Astrocyte (in vitro differentiated cells and primary cell): ENCODE results near the gene PRG3. TPM values are rescaled to one million over a fixed set of nuclear protein-coding genes. Genes with fewer than 3 reads are reported as not detected.

Experiments
- DNase-seq: peaks from one replicate; pipeline ENCODE4 v3.0.0-alpha.2; 2010; ENCODE audit warnings: low read depth
- FAIRE-seq: peaks from 2 replicates; lab custom pipeline; 2011; peaks lifted over from hg19 to GRCh38; lab: Jason Lieb, UNC
- H2AFZ ChIP-seq: 2 replicates; pipeline ENCODE4 v1.6.0; 2012; ENCODE audit warnings: low read depth, low read length, inconsistent platforms
- H3K27ac ChIP-seq: 2 replicates; pipeline ENCODE4 v1.5.1; 2011; ENCODE audit warnings: low read depth, low read length, inconsistent platforms
- H3K27me3 ChIP-seq: 2 replicates; pipeline ENCODE4 v1.6.0; 2011; ENCODE audit warnings: low read length, inconsistent platforms; ENCODE audit not compliant: insufficient read depth
- H3K36me3 ChIP-seq: 2 replicates; pipeline ENCODE4 v1.5.1; 2011; ENCODE audit warnings: low read length, inconsistent platforms; ENCODE audit not compliant: insufficient read depth
- H3K4me1 ChIP-seq: 2 replicates; pipeline ENCODE4 v1.5.1; 2011; ENCODE audit warnings: low read length, inconsistent platforms; ENCODE audit not compliant: insufficient read depth
- H3K4me2 ChIP-seq: 2 replicates; pipeline ENCODE4 v1.6.0; 2012; ENCODE audit warnings: low read length, inconsistent platforms
- H3K4me3 ChIP-seq: 2 replicates; pipeline ENCODE4 v1.5.1; 2011; ENCODE audit warnings: low read depth, mild to moderate bottlenecking, low read length, inconsistent platforms; ENCODE audit not compliant: insufficient read depth
- H3K79me2 ChIP-seq: 2 replicates; pipeline ENCODE4 v1.6.0; 2012; ENCODE audit warnings: mild to moderate bottlenecking, low read length, inconsistent platforms; ENCODE audit not compliant: insufficient read depth
- H3K9ac ChIP-seq: 2 replicates; pipeline ENCODE4 v1.6.0; 2012; ENCODE audit warnings: mild to moderate bottlenecking, low read length, inconsistent platforms
- H3K9me3 ChIP-seq: 2 replicates; pipeline ENCODE4 v1.5.1; 2012; ENCODE audit warnings: low read depth, mild to moderate bottlenecking, low read length, inconsistent platforms; ENCODE audit not compliant: insufficient read depth
- H4K20me1 ChIP-seq: 2 replicates; pipeline ENCODE4 v1.6.0; 2012; ENCODE audit warnings: low read length, inconsistent platforms; ENCODE audit not compliant: insufficient read depth
- H3K27ac Mint-ChIP-seq: one replicate; pipeline ENCODE4 v1.8.0; 2021; ENCODE audit warnings: mild to moderate bottlenecking, mixed read lengths; ENCODE audit not compliant: unreplicated experiment
- H3K27me3 Mint-ChIP-seq: one replicate; pipeline ENCODE4 v1.8.0; 2021; ENCODE audit warnings: low read depth, mixed read lengths; ENCODE audit not compliant: unreplicated experiment
- H3K36me3 Mint-ChIP-seq: one replicate; pipeline ENCODE4 v1.8.0; 2021; ENCODE audit warnings: low read depth, mixed read lengths; ENCODE audit not compliant: unreplicated experiment
- H3K4me1 Mint-ChIP-seq: one replicate; pipeline ENCODE4 v1.8.0; 2021; ENCODE audit warnings: low read depth, mixed read lengths; ENCODE audit not compliant: unreplicated experiment
- H3K4me3 Mint-ChIP-seq: one replicate; pipeline ENCODE4 v1.8.0; 2021; ENCODE audit warnings: mild to moderate bottlenecking, moderate library complexity, mixed read lengths; ENCODE audit not compliant: unreplicated experiment
- H3K9me3 Mint-ChIP-seq: one replicate; pipeline ENCODE4 v1.8.0; 2021; ENCODE audit warnings: mild to moderate bottlenecking, mixed read lengths; ENCODE audit not compliant: unreplicated experiment
- EZH2 ChIP-seq: IDR thresholded peaks from 2 replicates; pipeline ENCODE4 v1.6.1; 2012; ENCODE audit warnings: mild to moderate bottlenecking, low read length, inconsistent platforms; ENCODE audit not compliant: insufficient read depth
- total RNA-seq: library from RNA; stranded (reverse); gene quantifications from 2 replicates; pipeline ENCODE4 v1.2.1, GENCODE V29; 2021
- TF ChIP-seq, protein P1 (sequence below): IDR thresholded peaks from 2 replicates; pipeline ENCODE4 v1.5.1; 2011; ENCODE audit warnings: low read depth, mild to moderate bottlenecking, inconsistent platforms, low read length, moderate library complexity; ENCODE audit not compliant: insufficient read depth

The PRG3 gene
- total RNA-seq, 1 donor from 2014 or later, result not detected

DNA sequence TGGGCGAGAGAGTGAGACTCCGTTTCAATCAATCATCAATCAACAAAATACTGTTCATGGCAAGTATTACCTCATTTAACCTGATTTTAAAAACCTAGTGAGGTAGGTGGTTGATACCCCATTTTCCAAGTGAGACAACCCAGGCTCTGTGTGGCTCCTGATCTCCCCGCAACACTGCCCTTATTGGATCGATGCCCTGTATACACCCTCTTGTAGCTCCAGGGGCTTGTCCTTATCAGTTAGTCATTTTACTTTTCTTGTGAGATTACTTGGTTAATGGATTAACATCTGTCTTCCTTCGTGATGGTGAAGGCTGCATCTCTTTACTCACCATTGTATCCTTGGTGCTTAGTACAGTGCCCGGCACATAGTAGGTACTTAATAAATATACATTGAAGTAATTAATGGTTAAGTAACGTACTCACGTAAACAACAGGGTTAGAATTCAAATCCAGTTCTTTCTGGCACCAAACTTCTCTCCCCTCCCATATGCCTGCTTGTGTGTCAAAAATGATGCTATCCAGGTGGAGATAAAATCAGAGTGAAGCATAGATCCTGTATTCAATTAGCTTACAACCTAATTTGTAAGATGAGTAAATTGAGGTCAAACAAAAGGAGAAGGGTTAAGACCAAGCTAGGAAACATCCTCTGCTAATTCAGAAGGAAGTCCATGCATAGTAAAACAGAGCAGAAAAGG, 11.3 kb upstream of the PRG3 start:
- Mint-ChIP-seq H3K4me1 (no peaks in the 10 kb centered on the region), H3K9me3 (no peaks in the 10 kb centered on the region), H3K4me3 (no peak overlapping the region), H3K36me3 (no peaks in the 10 kb centered on the region), H3K27ac (no peak overlapping the region), H3K27me3 (peaks cover 58% of the 10 kb centered on the region)
- DNase-seq, result no peak
- Histone ChIP-seq H2AFZ (no peak overlapping the region), H3K4me3 (no peak overlapping the region), H3K36me3 (no peaks in the 10 kb centered on the region), H4K20me1 (no peaks in the 10 kb centered on the region), H3K9me3 (peaks cover 2% of the 10 kb centered on the region), H3K9ac (no peak overlapping the region), H3K4me1 (no peaks in the 10 kb centered on the region), H3K27me3 (peaks cover 19% of the 10 kb centered on the region), H3K27ac (no peak overlapping the region), H3K79me2 (no peaks in the 10 kb centered on the region), H3K4me2 (no peak overlapping the region)
- TF ChIP-seq EZH2, result no peak
- TF ChIP-seq, protein P1, sequence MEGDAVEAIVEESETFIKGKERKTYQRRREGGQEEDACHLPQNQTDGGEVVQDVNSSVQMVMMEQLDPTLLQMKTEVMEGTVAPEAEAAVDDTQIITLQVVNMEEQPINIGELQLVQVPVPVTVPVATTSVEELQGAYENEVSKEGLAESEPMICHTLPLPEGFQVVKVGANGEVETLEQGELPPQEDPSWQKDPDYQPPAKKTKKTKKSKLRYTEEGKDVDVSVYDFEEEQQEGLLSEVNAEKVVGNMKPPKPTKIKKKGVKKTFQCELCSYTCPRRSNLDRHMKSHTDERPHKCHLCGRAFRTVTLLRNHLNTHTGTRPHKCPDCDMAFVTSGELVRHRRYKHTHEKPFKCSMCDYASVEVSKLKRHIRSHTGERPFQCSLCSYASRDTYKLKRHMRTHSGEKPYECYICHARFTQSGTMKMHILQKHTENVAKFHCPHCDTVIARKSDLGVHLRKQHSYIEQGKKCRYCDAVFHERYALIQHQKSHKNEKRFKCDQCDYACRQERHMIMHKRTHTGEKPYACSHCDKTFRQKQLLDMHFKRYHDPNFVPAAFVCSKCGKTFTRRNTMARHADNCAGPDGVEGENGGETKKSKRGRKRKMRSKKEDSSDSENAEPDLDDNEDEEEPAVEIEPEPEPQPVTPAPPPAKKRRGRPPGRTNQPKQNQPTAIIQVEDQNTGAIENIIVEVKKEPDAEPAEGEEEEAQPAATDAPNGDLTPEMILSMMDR, result no peak
- FAIRE-seq, result no peak

DNA sequence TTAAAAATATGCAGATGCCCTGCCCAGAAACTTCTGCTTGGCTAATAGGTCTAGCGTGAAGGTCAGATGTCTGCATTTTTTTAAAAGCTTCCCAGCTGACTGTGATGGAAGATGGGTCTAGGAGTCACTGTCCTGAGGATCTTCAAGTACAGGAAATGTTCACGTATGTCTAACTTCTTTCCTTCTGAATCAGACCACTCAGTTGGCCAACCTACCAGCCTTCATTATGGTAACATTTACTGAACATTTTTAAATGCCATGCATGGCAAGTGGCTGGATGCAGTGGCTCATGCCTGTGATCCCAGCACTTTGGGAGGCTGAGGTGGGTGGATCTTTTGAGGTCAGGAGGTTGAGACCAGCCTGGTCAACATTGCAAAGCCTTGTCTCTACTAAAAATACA, 10.6 kb upstream of the PRG3 start:
- Mint-ChIP-seq H3K36me3 (no peaks in the 10 kb centered on the region), H3K4me3 (no peak overlapping the region), H3K27ac (no peak overlapping the region), H3K4me1 (no peaks in the 10 kb centered on the region), H3K9me3 (no peaks in the 10 kb centered on the region), H3K27me3 (peaks cover 60% of the 10 kb centered on the region)
- Histone ChIP-seq H3K36me3 (no peaks in the 10 kb centered on the region), H3K9me3 (no peaks in the 10 kb centered on the region), H3K9ac (no peak overlapping the region), H2AFZ (no peak overlapping the region), H3K4me3 (no peak overlapping the region), H3K4me1 (no peaks in the 10 kb centered on the region), H3K27ac (no peak overlapping the region), H3K27me3 (peaks cover 17% of the 10 kb centered on the region), H3K4me2 (no peak overlapping the region), H4K20me1 (no peaks in the 10 kb centered on the region), H3K79me2 (no peaks in the 10 kb centered on the region)
- DNase-seq (no peak), FAIRE-seq (no peak)
- no peak for TF ChIP-seq EZH2
- TF ChIP-seq, protein P1, result no peak

DNA sequence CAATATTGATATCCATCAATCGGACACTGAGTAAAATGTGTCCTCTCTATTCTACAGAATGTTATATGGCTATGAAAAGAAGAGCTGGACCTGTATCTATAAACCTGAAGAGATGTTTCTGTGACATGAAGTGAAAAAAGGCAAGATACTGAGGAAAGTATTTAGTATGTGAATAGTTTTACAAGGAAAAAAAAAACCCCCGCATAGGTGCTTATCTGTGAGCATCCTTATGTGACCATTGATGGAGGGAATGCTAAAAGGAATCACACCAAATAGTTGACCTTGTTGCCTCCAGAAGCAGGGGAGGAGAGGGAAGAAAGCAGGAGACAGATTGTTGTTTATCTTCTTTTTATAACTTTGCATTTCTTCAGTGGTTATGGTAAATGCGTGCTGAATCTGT, 10.2 kb upstream of the PRG3 start:
- Mint-ChIP-seq H3K27ac (no peak overlapping the region), H3K4me1 (no peaks in the 10 kb centered on the region), H3K4me3 (no peak overlapping the region), H3K27me3 (peaks cover 65% of the 10 kb centered on the region), H3K36me3 (no peaks in the 10 kb centered on the region), H3K9me3 (peaks cover under 1% of the 10 kb centered on the region)
- no peak overlapping the region for H3K4me2 ChIP-seq
- FAIRE-seq (no peak), DNase-seq (no peak)
- H2AFZ ChIP-seq, result no peak overlapping the region
- no peaks in the 10 kb centered on the region for H3K79me2 ChIP-seq
- H3K9me3 ChIP-seq, result no peaks in the 10 kb centered on the region
- no peak overlapping the region for H3K9ac ChIP-seq
- H4K20me1 ChIP-seq, result no peaks in the 10 kb centered on the region
- peaks cover 14% of the 10 kb centered on the region for H3K27me3 ChIP-seq
- TF ChIP-seq, protein P1, result no peak
- TF ChIP-seq EZH2, result no peak
- no peaks in the 10 kb centered on the region for H3K36me3 ChIP-seq
- H3K4me1 ChIP-seq, result no peaks in the 10 kb centered on the region
- no peak overlapping the region for H3K27ac ChIP-seq
- no peak overlapping the region for H3K4me3 ChIP-seq
